HEK293T (cell line): ENCODE data around the gene SPRN.

Experiments
- CTCF ChIA-PET: fragments of 350-600 bp; formaldehyde crosslinking; extraction: SDS; loops from one replicate; lab custom pipeline; 2021; ENCODE audit warnings: antibody characterized with exemption, inconsistent platforms; lab: Yijun Ruan, JAX
- POLR2A ChIA-PET: fragments of 350-600 bp; formaldehyde crosslinking; extraction: SDS; loops from one replicate; lab custom pipeline; 2020; ENCODE audit warnings: antibody characterized with exemption, inconsistent platforms; lab: Yijun Ruan, JAX
- DNase-seq: peaks from one replicate; pipeline ENCODE4 v3.0.0; 2012; ENCODE audit warnings: mixed read lengths; ENCODE audit errors: extremely low spot score
- ARNT ChIP-seq: fragments of 450-650 bp; IDR thresholded peaks from 2 replicates; pipeline ENCODE4 v1.6.1; 2017; ENCODE audit warnings: mild to moderate bottlenecking
- BHLHE40 ChIP-seq: fragments of 450-650 bp; IDR thresholded peaks from 2 replicates; pipeline ENCODE4 v1.6.1; 2016; ENCODE audit warnings: mild to moderate bottlenecking, moderate library complexity, borderline replicate concordance
- CTBP1 ChIP-seq: fragments of 450-650 bp; IDR thresholded peaks from 2 replicates; pipeline ENCODE4 v1.6.1; 2016; ENCODE audit warnings: borderline replicate concordance
- ELF4 ChIP-seq: fragments of 450-650 bp; IDR thresholded peaks from 2 replicates; pipeline ENCODE4 v1.6.1; 2017; ENCODE audit warnings: antibody characterized with exemption
- FOXA1 ChIP-seq: fragments of 450-650 bp; IDR thresholded peaks from 2 replicates; pipeline ENCODE4 v1.6.1; 2016; ENCODE audit warnings: mild to moderate bottlenecking
- FOXK2 ChIP-seq: fragments of 450-650 bp; IDR thresholded peaks from 2 replicates; pipeline ENCODE4 v1.6.1; 2016; ENCODE audit warnings: mild to moderate bottlenecking
- FOXM1 ChIP-seq: fragments of 450-650 bp; IDR thresholded peaks from 2 replicates; pipeline ENCODE4 v1.6.1; 2017; ENCODE audit warnings: mild to moderate bottlenecking, borderline replicate concordance
- HDGF ChIP-seq: fragments of 450-650 bp; IDR thresholded peaks from 2 replicates; pipeline ENCODE4 v1.6.1; 2017; ENCODE audit warnings: antibody characterized with exemption, borderline replicate concordance
- L3MBTL2 ChIP-seq: fragments of 450-650 bp; conservative IDR thresholded peaks from 2 replicates; pipeline ENCODE4 v1.6.1; 2016; ENCODE audit warnings: mild to moderate bottlenecking
- LEF1 ChIP-seq: fragments of 450-650 bp; IDR thresholded peaks from 2 replicates; pipeline ENCODE4 v1.6.1; 2017; ENCODE audit warnings: mild to moderate bottlenecking, borderline replicate concordance
- NFRKB ChIP-seq: fragments of 450-650 bp; IDR thresholded peaks from 2 replicates; pipeline ENCODE4 v1.6.1; 2016; ENCODE audit warnings: mild to moderate bottlenecking, moderate library complexity
- SP1 ChIP-seq: fragments of 450-650 bp; IDR thresholded peaks from 2 replicates; pipeline ENCODE4 v1.6.1; 2017
- SUZ12 ChIP-seq: fragments of 450-650 bp; IDR thresholded peaks from 2 replicates; pipeline ENCODE4 v1.6.1; 2016; ENCODE audit warnings: mild to moderate bottlenecking
- TARDBP ChIP-seq: fragments of 450-650 bp; IDR thresholded peaks from 2 replicates; pipeline ENCODE4 v1.6.1; 2016
- ZNF384 ChIP-seq: fragments of 450-650 bp; IDR thresholded peaks from 2 replicates; pipeline ENCODE4 v1.6.1; 2016
- TF ChIP-seq, protein P1 (sequence below): fragments of 450-650 bp; IDR thresholded peaks from 2 replicates; pipeline ENCODE4 v1.6.1; 2016

The SPRN gene

DNA sequence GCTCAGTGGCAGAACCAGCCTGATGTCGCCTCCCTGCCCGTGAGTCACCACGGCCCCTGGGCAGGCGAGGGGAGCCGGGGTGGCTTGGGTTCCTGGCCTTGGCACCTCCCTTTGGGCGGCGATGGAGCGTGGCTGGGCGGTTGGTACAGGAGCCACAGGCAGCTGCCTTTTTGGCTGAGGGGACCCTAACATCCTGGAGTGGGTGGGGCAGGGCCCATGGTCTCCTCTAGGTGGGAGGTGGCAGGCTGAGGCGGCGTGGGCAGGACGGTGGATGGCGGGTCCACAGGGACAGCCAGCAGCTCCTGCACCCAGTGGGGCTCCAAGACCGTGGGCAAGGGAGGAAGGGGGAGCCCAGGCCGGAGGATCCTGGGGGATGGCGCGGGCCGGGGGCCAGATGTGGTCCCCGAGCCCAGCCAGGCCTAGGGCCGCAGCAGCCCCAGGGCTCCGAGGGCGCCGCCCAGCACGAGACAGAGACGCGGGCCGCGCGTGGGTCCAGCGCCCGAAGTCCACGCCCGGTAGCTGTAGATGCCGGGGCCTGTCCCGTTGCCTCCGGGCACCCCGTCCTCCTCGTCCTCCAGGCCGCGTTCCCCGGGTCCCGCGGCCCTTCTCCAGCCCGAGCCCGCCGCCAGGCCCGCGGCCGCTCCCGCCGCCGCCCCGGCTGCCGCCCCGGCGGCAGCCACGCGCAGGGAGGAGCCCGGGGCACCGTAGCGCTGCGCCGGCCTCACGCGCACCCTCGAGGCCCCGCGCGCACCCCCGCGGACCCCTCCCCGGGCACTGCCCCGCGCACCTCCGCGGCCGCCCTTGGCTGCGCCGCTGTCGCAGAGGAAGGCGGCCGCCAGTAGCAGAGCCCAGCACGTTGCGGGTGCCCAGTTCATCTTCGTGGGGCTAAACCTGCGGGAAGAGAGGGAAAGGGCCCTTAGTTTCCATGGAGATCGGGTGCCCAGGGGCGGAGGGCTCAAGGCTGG lies 1.3 kb downstream of the SPRN start:
- DNase-seq, result no peak
- TF ChIP-seq FOXM1 (no peak), L3MBTL2 (no peak), SUZ12 (no peak), CTBP1 (no peak), NFRKB (no peak), FOXA1 (no peak), ELF4 (no peak), FOXK2 (no peak), HDGF (no peak), BHLHE40 (no peak), SP1 (no peak), ARNT (no peak), LEF1 (no peak), TARDBP (no peak), ZNF384 (no peak)
- TF ChIP-seq, protein P1, sequence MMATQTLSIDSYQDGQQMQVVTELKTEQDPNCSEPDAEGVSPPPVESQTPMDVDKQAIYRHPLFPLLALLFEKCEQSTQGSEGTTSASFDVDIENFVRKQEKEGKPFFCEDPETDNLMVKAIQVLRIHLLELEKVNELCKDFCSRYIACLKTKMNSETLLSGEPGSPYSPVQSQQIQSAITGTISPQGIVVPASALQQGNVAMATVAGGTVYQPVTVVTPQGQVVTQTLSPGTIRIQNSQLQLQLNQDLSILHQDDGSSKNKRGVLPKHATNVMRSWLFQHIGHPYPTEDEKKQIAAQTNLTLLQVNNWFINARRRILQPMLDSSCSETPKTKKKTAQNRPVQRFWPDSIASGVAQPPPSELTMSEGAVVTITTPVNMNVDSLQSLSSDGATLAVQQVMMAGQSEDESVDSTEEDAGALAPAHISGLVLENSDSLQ, result no peak
- CTCF ChIA-PET, result no interaction called here
- POLR2A ChIA-PET, result no interaction called here

DNA sequence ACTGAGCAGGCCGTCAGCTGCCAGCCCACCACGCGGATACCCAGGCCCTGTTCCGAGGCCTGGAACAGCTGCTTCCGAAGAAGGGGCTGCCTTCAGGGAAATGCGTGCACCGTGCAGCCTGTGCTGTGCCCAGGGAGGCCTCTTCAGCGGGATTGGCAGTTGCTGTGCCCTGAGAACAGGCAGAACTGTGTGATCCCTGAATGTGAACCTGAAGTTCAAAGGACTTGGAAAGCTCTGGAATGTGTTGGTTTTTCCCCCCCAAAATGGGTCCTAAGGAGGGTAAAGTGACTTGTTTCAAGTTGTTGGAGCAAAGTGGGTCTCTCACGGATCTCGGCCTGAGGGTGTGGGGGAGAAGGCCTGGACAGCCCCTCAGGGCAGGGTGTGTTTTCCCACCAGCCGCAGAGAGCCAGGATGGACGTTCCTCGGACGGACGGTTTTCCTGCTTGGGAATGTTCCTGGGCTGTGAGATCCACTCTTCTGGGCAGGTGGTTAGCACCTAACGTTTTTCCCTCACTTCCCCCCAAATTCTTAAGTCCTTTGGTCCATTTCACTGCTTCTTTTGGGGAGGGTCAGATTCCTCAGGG lies 2.1 kb downstream of the SPRN start:
- DNase-seq, result peak; percentile 4
- TF ChIP-seq SUZ12 (no peak), NFRKB (no peak), HDGF (no peak), ZNF384 (no peak), ARNT (no peak), TARDBP (no peak), BHLHE40 (no peak), FOXA1 (no peak), LEF1 (no peak), CTBP1 (no peak), FOXM1 (no peak), L3MBTL2 (no peak), SP1 (no peak), ELF4 (no peak), FOXK2 (no peak)
- TF ChIP-seq, protein P1, result no peak
- ChIA-PET POLR2A (no interaction called here), CTCF (no interaction called here)

DNA sequence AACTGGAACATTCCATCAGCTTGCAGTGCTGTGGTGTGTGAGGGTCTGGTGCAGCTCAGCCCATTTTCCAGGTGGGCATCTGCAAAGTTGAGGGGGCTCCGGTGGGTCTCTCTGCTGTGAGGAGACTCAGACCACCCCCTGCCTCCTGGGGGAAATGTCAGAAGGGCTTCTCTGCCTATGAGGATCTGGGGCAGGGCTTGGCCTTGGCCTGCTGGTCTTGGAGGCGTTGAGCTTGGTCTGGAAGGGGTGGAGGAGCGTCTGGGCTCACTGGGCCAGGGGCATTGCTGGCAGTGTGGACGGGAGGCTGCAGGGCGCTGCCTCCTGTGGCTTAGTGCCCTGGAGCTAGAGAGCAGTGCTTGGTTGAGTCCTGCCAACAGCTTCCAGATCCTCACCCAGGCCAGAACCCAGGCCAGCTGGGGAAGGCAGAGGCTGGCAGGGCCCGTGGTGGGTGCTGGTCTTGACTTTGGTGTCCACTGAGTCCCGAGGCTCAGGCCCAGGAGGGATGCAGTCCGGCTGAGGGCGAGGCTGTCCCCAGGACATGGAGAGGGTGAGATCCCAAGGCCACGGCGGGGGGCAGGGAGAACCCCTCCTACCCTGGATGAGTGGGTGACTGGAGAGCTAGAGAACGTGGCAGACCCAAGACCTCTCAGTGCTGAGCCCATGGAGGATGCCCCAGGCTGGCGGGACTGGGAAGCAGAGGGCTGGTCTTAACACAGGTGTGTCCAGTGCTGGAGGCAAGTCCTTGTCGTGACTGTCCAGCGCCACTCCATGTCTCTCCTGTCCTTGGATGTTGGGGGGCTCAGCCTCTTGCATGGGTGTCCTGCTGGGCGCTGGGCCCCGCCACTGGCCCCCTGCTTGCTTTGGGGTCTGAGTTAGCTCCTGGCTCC lies 2.8 kb downstream of the SPRN start:
- ChIA-PET CTCF (no interaction called here), POLR2A (interaction anchor here (0.5 kb wide), 1 partner anchor 17 kb away, joined by 5 read pairs; no protein-coding TSS in a partner anchor)
- no peak for TF ChIP-seq FOXK2
- TF ChIP-seq TARDBP, result no peak
- TF ChIP-seq BHLHE40, result no peak
- TF ChIP-seq HDGF, result no peak
- TF ChIP-seq NFRKB, result no peak
- TF ChIP-seq FOXA1, result no peak
- TF ChIP-seq ELF4, result no peak
- TF ChIP-seq, protein P1, result no peak
- TF ChIP-seq ZNF384, result no peak
- no peak for TF ChIP-seq FOXM1
- no peak for TF ChIP-seq SP1
- TF ChIP-seq ARNT, result no peak
- no peak for TF ChIP-seq SUZ12
- no peak for TF ChIP-seq CTBP1
- TF ChIP-seq L3MBTL2, result no peak
- TF ChIP-seq LEF1, result no peak
- DNase-seq, result no peak

DNA sequence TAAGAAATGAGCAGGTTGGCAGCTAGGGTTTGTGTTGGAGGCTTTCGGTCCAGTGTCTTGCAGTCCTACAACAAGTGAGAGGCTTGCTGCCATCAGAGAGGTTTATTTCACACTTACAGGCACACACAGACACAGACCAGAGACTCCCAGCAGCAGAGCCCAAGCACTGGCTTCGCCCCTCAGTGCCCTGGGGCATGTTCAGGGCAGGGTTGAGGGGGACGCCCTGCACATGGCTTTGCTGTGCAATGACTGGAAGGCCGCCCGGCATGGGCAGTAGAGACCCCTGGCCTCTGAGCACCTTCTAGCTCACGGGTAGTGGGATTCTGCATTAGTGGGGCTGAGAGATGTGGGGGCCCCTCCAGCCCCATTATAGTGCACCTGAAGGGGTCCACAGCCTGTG lies 3.8 kb downstream of the SPRN start:
- CTCF ChIA-PET, result interaction anchor here (1.1 kb wide), 1 partner anchor 17 kb away, joined by 3 read pairs; no protein-coding TSS in a partner anchor
- POLR2A ChIA-PET, result no interaction called here
- DNase-seq, result no peak
- TF ChIP-seq NFRKB (no peak), CTBP1 (no peak), FOXM1 (no peak), TARDBP (no peak), FOXA1 (no peak)

DNA sequence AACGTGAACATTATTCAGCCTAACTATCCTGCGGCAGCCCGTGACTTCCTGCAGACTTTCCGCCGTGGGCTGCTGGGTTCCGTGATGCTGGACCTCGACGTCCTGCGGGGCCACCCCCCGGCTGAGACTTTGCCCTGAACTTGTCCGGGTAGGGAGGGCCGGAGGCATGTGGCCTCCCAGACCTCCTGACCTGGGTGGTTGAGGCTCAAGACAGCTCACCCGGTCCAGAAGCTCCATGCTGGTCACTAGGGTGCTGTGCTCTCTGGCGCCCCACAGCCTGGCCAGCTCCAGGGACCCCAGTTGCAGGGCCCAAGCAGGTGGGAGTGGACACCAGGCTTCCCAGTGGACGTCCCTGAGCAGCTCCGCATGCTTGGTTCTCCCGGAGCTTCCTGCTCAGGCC lies 4.4 kb downstream of the SPRN start:
- TF ChIP-seq ELF4 (no peak), NFRKB (no peak), TARDBP (no peak), SUZ12 (no peak), HDGF (no peak), LEF1 (no peak), ARNT (no peak), CTBP1 (no peak), SP1 (no peak), FOXA1 (no peak), BHLHE40 (no peak), FOXM1 (no peak), ZNF384 (no peak)
- TF ChIP-seq, protein P1, result no peak
- ChIA-PET POLR2A (no interaction called here), CTCF (interaction anchor here (1.1 kb wide), 1 partner anchor 17 kb away, joined by 3 read pairs; no protein-coding TSS in a partner anchor)
- DNase-seq, result no peak
